Forelimb muscle (tissue), 1 donor: Measurements from ENCODE around the gene CDC7. TPM values are rescaled to one million over a fixed set of nuclear protein-coding genes. Genes with fewer than 3 reads are reported as not detected.

Source experiments
- DNase-seq: peaks from one replicate; pipeline ENCODE4 v3.0.0-alpha.2; 2013; ENCODE audit warnings: low read depth
- polyA plus RNA-seq: library from polyadenylated mRNA; unstranded; fragments of 120-200 nt; gene quantifications from one replicate; pipeline ENCODE4 v1.2.1, GENCODE V29; 2013; ENCODE audit not compliant: insufficient read length

Gene CDC7
- polyA plus RNA-seq, 1 donor, result 6.7 TPM

- DNase-seq, result no peak
Measured at GRCh38 chr1:91548376-91549040, 47.9 kb downstream of the CDC7 start.

GRCh38 chr1:91549041-91549735 lies 48.5 kb downstream of the CDC7 start:
- DNase-seq, result no peak

- DNase-seq, result no peak
Measured at GRCh38 chr1:91550961-91551360, 50.3 kb downstream of the CDC7 start.

GRCh38 chr1:91552091-91552490 lies 51.4 kb downstream of the CDC7 start:
- no peak for DNase-seq

GRCh38 chr1:91552596-91552995 lies 51.9 kb downstream of the CDC7 start:
- DNase-seq, result no peak

- DNase-seq, result no peak
Measured at GRCh38 chr1:91553177-91553591, 52.5 kb downstream of the CDC7 start.

GRCh38 chr1:91555074-91555730 lies 54.6 kb downstream of the CDC7 start:
- DNase-seq, result no peak

GRCh38 chr1:91555821-91556531 lies 55.3 kb downstream of the CDC7 start:
- DNase-seq, result no peak

- DNase-seq, result no peak
Measured at GRCh38 chr1:91556556-91556955, 55.9 kb downstream of the CDC7 start.

- no peak for DNase-seq
Measured at GRCh38 chr1:91557039-91557690, 56.5 kb downstream of the CDC7 start.

GRCh38 chr1:91557826-91558225 lies 57.2 kb downstream of the CDC7 start:
- no peak for DNase-seq

GRCh38 chr1:91559046-91559750 lies 58.5 kb downstream of the CDC7 start:
- DNase-seq, result no peak

GRCh38 chr1:91559838-91560565 lies 59.4 kb downstream of the CDC7 start:
- no peak for DNase-seq

- DNase-seq, result no peak
Measured at GRCh38 chr1:91564888-91565701, 64.4 kb downstream of the CDC7 start.

GRCh38 chr1:91567583-91567982 lies 66.9 kb downstream of the CDC7 start:
- no peak for DNase-seq

GRCh38 chr1:91568261-91568660 lies 67.6 kb downstream of the CDC7 start:
- DNase-seq, result no peak

- no peak for DNase-seq
Measured at GRCh38 chr1:91569411-91570119, 68.9 kb downstream of the CDC7 start.

- DNase-seq, result no peak
Measured at GRCh38 chr1:91570120-91570448, 69.4 kb downstream of the CDC7 start.

- no peak for DNase-seq
Measured at GRCh38 chr1:91572044-91572443, 71.4 kb downstream of the CDC7 start.
